ENCODE results near the gene TRIM29. TPM values are rescaled to one million over a fixed set of nuclear protein-coding genes. Genes with fewer than 3 reads are reported as not detected.

Gene TRIM29
- total RNA-seq, 1 donor: not detected

DNA sequence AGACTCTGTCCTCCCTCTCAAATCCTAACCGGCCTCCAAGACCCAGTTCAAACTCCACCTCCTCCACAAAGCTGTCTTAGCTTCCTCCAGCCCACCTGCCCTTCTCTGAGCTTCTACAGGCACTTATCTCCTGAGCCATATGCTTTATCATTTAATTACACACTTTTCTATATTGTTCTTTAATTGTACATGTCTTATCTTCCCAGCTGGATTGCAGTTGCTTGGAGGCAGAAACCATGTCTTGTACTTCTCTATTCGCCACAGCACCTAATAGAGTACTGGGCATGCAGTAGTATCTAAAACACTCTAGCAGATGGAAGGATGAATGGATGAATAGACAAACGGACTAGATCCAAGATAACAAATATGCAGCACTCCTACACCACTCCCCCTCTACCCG, 11.3 kb downstream of the TRIM29 start:
- TF ChIP-seq, protein P1, sequence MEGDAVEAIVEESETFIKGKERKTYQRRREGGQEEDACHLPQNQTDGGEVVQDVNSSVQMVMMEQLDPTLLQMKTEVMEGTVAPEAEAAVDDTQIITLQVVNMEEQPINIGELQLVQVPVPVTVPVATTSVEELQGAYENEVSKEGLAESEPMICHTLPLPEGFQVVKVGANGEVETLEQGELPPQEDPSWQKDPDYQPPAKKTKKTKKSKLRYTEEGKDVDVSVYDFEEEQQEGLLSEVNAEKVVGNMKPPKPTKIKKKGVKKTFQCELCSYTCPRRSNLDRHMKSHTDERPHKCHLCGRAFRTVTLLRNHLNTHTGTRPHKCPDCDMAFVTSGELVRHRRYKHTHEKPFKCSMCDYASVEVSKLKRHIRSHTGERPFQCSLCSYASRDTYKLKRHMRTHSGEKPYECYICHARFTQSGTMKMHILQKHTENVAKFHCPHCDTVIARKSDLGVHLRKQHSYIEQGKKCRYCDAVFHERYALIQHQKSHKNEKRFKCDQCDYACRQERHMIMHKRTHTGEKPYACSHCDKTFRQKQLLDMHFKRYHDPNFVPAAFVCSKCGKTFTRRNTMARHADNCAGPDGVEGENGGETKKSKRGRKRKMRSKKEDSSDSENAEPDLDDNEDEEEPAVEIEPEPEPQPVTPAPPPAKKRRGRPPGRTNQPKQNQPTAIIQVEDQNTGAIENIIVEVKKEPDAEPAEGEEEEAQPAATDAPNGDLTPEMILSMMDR (IDR thresholded peaks at IDR 0.05; ENCODE audit: insufficient read depth, low read length): no peak
- DNase-seq (ENCODE audit: low read depth): no peak
- H3K4me3 ChIP-seq (ENCODE audit: low read depth, low read length): no peak overlapping the region

DNA sequence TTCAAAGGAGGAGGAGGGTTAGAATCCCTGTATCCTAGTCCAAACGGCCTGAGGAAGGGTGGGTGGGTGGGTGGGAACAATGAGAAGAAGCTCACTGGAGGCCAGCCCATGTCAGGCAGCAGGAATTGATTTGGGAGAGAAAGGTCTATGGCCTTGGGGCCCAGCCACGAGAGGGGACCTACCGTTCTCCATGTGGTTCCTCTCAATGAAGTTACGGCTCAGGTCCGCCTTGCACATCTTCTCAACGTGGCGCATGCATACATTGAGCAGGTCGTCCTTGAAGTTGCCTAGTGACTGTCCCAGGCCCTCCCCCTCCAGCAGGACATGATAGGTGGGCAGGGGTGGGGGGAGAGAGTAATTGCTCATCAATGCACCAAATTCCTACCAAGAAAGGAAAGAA, 12.4 kb downstream of the TRIM29 start:
- DNase-seq (ENCODE audit: low read depth): no peak
- TF ChIP-seq, protein P1 (IDR thresholded peaks at IDR 0.05; ENCODE audit: insufficient read depth, low read length): no peak
- H3K4me3 ChIP-seq (ENCODE audit: low read depth, low read length): no peak overlapping the region

DNA sequence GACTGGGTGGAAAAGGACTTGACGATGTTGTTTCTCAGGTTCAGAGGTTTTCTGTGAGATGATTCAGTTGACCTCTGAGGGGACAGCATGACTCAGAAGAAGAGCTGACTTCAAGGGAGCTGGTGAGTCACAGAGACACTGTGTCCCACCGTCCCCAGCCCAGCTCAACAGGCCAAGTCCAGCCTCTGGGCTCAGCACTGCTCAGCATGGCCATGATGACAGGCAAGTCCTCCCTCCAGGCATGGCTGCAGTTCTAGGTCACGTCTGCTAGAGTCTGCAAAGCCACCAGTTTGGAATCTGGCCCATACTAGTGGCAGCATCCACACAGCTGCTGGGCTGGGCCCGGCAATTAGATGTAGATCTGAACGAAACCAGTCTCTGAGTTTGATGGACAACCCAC, 12.9 kb downstream of the TRIM29 start:
- TF ChIP-seq, protein P1 (IDR thresholded peaks at IDR 0.05; ENCODE audit: insufficient read depth, low read length): no peak
- H3K4me3 ChIP-seq (ENCODE audit: low read depth, low read length): no peak overlapping the region
- DNase-seq (ENCODE audit: low read depth): no peak

DNA sequence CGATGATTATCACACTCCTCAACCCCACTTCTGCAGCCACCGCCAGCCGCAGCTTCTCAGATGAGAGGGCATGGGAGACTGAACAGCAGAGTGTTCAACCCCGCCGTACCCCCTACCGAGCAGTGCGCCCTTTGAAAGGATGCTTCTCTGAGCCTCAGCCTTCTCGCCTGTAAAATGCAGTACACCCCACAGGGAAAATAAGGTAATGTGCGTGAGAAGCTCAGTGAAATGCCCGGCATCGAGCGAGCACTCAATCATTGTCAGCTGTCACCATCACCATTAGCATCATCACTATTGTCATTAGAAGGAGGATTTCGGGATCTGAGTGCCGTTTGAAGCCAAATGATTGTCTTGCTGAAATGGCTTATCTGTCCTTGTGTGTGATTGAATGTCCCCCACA, 13.6 kb downstream of the TRIM29 start:
- TF ChIP-seq, protein P1 (IDR thresholded peaks at IDR 0.05; ENCODE audit: insufficient read depth, low read length): no peak
- DNase-seq (ENCODE audit: low read depth): no peak
- no peak overlapping the region for H3K4me3 ChIP-seq (ENCODE audit: low read depth, low read length)

DNA sequence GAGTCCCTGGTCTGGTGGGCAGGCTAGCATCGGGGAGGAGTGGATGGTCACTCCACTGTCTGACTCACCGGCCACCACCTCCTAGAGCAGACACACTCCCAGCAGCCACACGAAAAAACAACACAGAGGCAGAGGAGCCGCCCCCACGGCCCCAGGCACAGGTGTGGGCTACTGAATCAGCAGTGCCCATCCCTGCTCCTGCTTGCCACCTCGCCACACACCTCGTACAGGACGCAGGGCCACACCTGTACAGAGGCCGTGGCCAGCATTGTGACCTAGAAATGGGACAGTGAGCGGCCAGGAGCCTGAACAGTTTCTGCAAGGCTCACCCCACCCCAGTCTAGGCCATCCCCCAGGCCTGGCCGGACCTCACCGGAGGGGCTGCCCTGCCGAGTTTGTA, 14.0 kb downstream of the TRIM29 start:
- TF ChIP-seq, protein P1 (IDR thresholded peaks at IDR 0.05; ENCODE audit: insufficient read depth, low read length): no peak
- no peak for DNase-seq (ENCODE audit: low read depth)
- no peak overlapping the region for H3K4me3 ChIP-seq (ENCODE audit: low read depth, low read length)

DNA sequence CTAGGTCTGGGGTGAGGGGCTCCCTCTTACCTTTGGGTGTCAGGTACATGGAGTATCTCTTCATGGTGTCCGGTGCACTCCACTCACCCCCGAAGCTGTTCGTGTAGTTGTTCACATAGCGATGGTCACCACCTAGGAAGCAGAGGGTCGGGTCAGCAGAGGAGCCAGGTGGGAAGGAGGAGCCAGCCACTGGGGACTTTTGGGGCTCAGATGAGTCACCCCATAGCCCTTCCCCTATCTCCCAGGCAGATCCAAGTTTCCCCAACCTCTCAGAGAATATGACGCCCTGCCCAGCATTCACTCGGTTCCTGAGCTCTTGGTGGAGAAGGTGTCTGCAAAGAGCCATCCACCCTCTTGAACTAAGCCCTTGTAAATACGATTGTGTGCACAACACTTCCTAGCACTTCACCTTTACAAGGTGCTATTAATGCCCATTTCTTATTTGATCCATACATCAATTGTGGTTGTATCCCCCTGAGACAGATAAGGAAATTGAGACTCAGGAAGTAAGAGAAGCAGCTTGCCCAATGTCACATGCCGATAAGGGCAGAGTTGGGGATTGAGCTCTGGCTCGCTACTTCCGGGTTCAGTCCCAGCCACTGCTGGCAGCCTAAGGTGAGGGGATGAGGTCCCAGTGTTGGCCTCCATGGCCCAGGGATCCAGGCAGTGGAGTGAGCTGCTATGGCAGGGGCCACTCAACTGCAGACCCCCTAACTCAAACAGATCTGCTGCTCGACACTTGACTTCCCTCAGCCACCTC, 14.8 kb downstream of the TRIM29 start:
- no peak for DNase-seq (ENCODE audit: low read depth)
- TF ChIP-seq, protein P1 (IDR thresholded peaks at IDR 0.05; ENCODE audit: insufficient read depth, low read length): no peak
- no peak overlapping the region for H3K4me3 ChIP-seq (ENCODE audit: low read depth, low read length)
